Cardiac muscle cell (in vitro differentiated cells and primary cell): ENCODE results near the gene TATDN2. TPM values are rescaled to one million over a fixed set of nuclear protein-coding genes. Genes with fewer than 3 reads are reported as not detected.

Experiments
- DNase-seq, 2 donors: peaks; one replicate each; pipeline versions ENCODE4 v3.0.0 to v3.0.0-alpha.2; 2010 to 2017; ENCODE audit warnings: low read depth in 1 of 2, low spot score in 1 of 2
- H3K27ac ChIP-seq: fragments of 200-600 bp; sonication (generic); 2 replicates; pipeline ENCODE4 v1.5.1; 2016
- H3K27me3 ChIP-seq: fragments of 200-600 bp; sonication (generic); 2 replicates; pipeline ENCODE4 v1.6.0; 2016; ENCODE audit warnings: control low read depth
- H3K36me3 ChIP-seq: fragments of 200-600 bp; sonication (generic); 2 replicates; pipeline ENCODE4 v1.5.1; 2016; ENCODE audit warnings: control low read depth
- H3K4me1 ChIP-seq: fragments of 200-600 bp; sonication (generic); 2 replicates; pipeline ENCODE4 v1.8.1; 2017; ENCODE audit warnings: low read depth, mild to moderate bottlenecking, mixed run types
- H3K4me3 ChIP-seq: fragments of 200-600 bp; sonication (generic); 2 replicates; pipeline ENCODE4 v1.5.1; 2016; ENCODE audit warnings: mild to moderate bottlenecking
- H3K9me3 ChIP-seq: fragments of 200-600 bp; sonication (generic); 2 replicates; pipeline ENCODE4 v1.5.1; 2017; ENCODE audit warnings: low read depth, mild to moderate bottlenecking, control low read depth
- CTCF ChIP-seq: IDR thresholded peaks from 2 replicates; pipeline ENCODE4 v1.5.1; 2012; ENCODE audit warnings: low read depth, mild to moderate bottlenecking, low read length
- polyA plus RNA-seq: library from polyadenylated mRNA; unstranded; fragments of >200 nt; fragmentation: Nextera tagmentation; extraction: Ambion mirVana; gene quantifications from 2 replicates; pipeline ENCODE4 v1.2.1, GENCODE V29; 2016
- total RNA-seq: library from RNA; depleted of rRNA; stranded (reverse); fragments of >200 nt; gene quantifications from 2 replicates; pipeline ENCODE4 v1.2.3, GENCODE V29; 2016

The TATDN2 gene
- total and polyA plus RNA-seq, 2 experiments from 2014 or later, result 7.7 to 13.1 TPM

GRCh38 chr3:10286596-10287295 is 38.5 kb downstream of the TATDN2 start:
- Histone ChIP-seq H3K4me1 (no peaks in the 10 kb centered on the region), H3K9me3 (no peaks in the 10 kb centered on the region), H3K27ac (no peak overlapping the region), H3K27me3 (no peaks in the 10 kb centered on the region), H3K4me3 (no peak overlapping the region), H3K36me3 (peaks cover 10% of the 10 kb centered on the region)
- peak in 1 of 2 donors; percentile 84 for DNase-seq
- peak; percentile 54 for TF ChIP-seq CTCF

- Histone ChIP-seq H3K36me3 (peaks cover 5% of the 10 kb centered on the region), H3K27me3 (no peaks in the 10 kb centered on the region), H3K27ac (no peak overlapping the region), H3K9me3 (no peaks in the 10 kb centered on the region), H3K4me1 (no peaks in the 10 kb centered on the region), H3K4me3 (no peak overlapping the region)
- no peak for TF ChIP-seq CTCF
- DNase-seq, result no peak
These were observed 39.8 kb downstream of the TATDN2 start for GRCh38 chr3:10287936-10288574.

GRCh38 chr3:10288575-10288960 is 40.3 kb downstream of the TATDN2 start:
- no peak overlapping the region for H3K27ac ChIP-seq
- TF ChIP-seq CTCF, result no peak
- H3K4me1 ChIP-seq, result no peaks in the 10 kb centered on the region

GRCh38 chr3:10289077-10289476 is 40.8 kb downstream of the TATDN2 start:
- Histone ChIP-seq H3K27ac (no peak overlapping the region), H3K4me3 (no peak overlapping the region), H3K27me3 (no peaks in the 10 kb centered on the region), H3K4me1 (no peaks in the 10 kb centered on the region), H3K36me3 (no peaks in the 10 kb centered on the region), H3K9me3 (no peaks in the 10 kb centered on the region)
- DNase-seq, result no peak
- TF ChIP-seq CTCF, result no peak

More at GRCh38 chr3:10288575-10288960, 40.3 kb downstream of the TATDN2 start:
- Histone ChIP-seq H3K36me3 (peaks cover under 1% of the 10 kb centered on the region), H3K9me3 (no peaks in the 10 kb centered on the region), H3K27me3 (no peaks in the 10 kb centered on the region), H3K4me3 (no peak overlapping the region)
- DNase-seq, result no peak

GRCh38 chr3:10289787-10290355 is 41.6 kb downstream of the TATDN2 start:
- no peak for TF ChIP-seq CTCF
- no peak overlapping the region for H3K27ac ChIP-seq
- no peak for DNase-seq

More at GRCh38 chr3:10289787-10290355, 41.6 kb downstream of the TATDN2 start:
- H3K4me1 ChIP-seq, result no peaks in the 10 kb centered on the region
- H3K4me3 ChIP-seq, result no peak overlapping the region
- no peaks in the 10 kb centered on the region for H3K27me3 ChIP-seq
- H3K36me3 ChIP-seq, result peaks cover under 1% of the 10 kb centered on the region
- no peaks in the 10 kb centered on the region for H3K9me3 ChIP-seq
